HG02610 (cell line): Measurements from ENCODE around the gene SEMA3E.
"Not testable (repeated sequence)": the region's sequence is repeated elsewhere in the genome, so short reads cannot be mapped to it uniquely, and the experiment has no call there.

Experiments
- ATAC-seq: cut with Tn5 transposase; IDR thresholded peaks from one replicate; pipeline ENCODE4 v1.9.1; 2021; ENCODE audit warnings: mild to moderate bottlenecking, moderate library complexity; ENCODE audit not compliant: unreplicated experiment

SEMA3E gene

GRCh38 chr7:83457022-83457892 is 191.7 kb downstream of the SEMA3E start:
- peak; percentile 86 for ATAC-seq

- no peak for ATAC-seq
Observed at GRCh38 chr7:83456413-83456812, 192.5 kb downstream of the SEMA3E start.

- ATAC-seq = no peak
Observed at GRCh38 chr7:83455612-83456011, 193.3 kb downstream of the SEMA3E start.

- ATAC-seq = no peak
Observed at GRCh38 chr7:83452256-83452655, 196.7 kb downstream of the SEMA3E start.

- no peak for ATAC-seq
Observed at GRCh38 chr7:83451501-83452045, 197.4 kb downstream of the SEMA3E start.

GRCh38 chr7:83449781-83450180 is 199.2 kb downstream of the SEMA3E start:
- no peak for ATAC-seq

GRCh38 chr7:83447681-83448080 is 201.3 kb downstream of the SEMA3E start:
- no peak for ATAC-seq

- no peak for ATAC-seq
Observed at GRCh38 chr7:83446102-83446669, 202.8 kb downstream of the SEMA3E start.

- ATAC-seq = no peak
Observed at GRCh38 chr7:83442911-83443310, 206.0 kb downstream of the SEMA3E start.

- ATAC-seq = no peak
Observed at GRCh38 chr7:83439026-83439425, 209.9 kb downstream of the SEMA3E start.

- not testable (repeated sequence) for ATAC-seq
Observed at GRCh38 chr7:83430289-83430688, 218.7 kb downstream of the SEMA3E start.

- no peak for ATAC-seq
Observed at GRCh38 chr7:83429493-83429892, 219.4 kb downstream of the SEMA3E start.

GRCh38 chr7:83427884-83428283 is 221.1 kb downstream of the SEMA3E start:
- no peak for ATAC-seq

GRCh38 chr7:83426325-83426724 is 222.6 kb downstream of the SEMA3E start:
- ATAC-seq = no peak

GRCh38 chr7:83419013-83419412 is 229.9 kb downstream of the SEMA3E start:
- no peak for ATAC-seq

- ATAC-seq = no peak
Observed at GRCh38 chr7:83415840-83416239, 233.1 kb downstream of the SEMA3E start.

- ATAC-seq = no peak
Observed at GRCh38 chr7:83414947-83415346, 234.0 kb downstream of the SEMA3E start.

- ATAC-seq = no peak
Observed at GRCh38 chr7:83413831-83414230, 235.1 kb downstream of the SEMA3E start.

- no peak for ATAC-seq
Observed at GRCh38 chr7:83413424-83413823, 235.5 kb downstream of the SEMA3E start.

- ATAC-seq = peak; percentile 71
Observed at GRCh38 chr7:83410989-83411591, 237.8 kb downstream of the SEMA3E start.

- no peak for ATAC-seq
Observed at GRCh38 chr7:83394776-83395175, 254.2 kb downstream of the SEMA3E start.

- no peak for ATAC-seq
Observed at GRCh38 chr7:83388436-83388835, 260.5 kb downstream of the SEMA3E start.
